ENCODE data around the gene WIPI1. TPM values are rescaled to one million over a fixed set of nuclear protein-coding genes. Genes with fewer than 3 reads are reported as not detected.
A peak's percentile ranks its signal among the peaks of the same experiment; 100 is the strongest.

The WIPI1 gene
- total RNA-seq, 2 donors from 2014 or later = 77.1 to 79.1 TPM

DNA sequence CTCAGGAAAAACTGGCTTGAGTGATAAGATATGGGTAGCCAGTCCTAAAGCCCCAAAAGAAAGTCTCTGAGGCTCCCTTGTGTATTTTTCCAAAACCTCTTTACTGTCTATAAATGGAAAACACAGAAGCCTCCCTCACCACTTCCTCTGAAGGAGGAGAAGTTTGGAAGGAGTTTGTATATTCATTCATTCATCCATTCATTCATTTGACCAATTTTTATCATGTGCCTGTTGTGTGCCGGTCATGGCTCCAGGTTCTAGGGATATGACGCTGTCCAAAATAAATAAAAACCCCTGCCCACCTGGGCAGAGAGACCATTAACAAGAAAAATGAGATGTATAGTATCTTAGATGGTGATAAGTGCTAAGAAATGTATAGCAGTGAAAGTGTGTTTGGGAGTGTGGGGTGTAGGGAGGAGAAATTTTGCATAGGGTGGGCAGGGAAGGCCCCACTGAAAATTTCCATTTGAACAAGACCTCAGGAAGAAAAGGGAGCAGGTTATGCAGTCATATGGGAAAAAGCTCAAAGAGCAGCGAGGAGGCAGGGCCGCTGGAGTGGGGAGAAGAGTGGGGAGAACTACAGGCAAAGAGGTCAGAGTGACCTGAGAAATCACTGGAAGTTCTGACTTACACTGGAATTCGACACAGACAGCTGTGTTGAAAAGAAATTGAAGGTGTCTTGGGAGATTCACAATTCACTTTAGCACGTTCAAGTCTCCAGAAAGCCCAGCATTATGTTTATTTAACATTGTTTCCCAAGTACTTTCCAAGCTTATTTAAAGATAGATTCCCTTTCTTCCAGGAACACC, 6.1 kb upstream of the WIPI1 start:
- no peak for DNase-seq
- TF ChIP-seq, protein P1, sequence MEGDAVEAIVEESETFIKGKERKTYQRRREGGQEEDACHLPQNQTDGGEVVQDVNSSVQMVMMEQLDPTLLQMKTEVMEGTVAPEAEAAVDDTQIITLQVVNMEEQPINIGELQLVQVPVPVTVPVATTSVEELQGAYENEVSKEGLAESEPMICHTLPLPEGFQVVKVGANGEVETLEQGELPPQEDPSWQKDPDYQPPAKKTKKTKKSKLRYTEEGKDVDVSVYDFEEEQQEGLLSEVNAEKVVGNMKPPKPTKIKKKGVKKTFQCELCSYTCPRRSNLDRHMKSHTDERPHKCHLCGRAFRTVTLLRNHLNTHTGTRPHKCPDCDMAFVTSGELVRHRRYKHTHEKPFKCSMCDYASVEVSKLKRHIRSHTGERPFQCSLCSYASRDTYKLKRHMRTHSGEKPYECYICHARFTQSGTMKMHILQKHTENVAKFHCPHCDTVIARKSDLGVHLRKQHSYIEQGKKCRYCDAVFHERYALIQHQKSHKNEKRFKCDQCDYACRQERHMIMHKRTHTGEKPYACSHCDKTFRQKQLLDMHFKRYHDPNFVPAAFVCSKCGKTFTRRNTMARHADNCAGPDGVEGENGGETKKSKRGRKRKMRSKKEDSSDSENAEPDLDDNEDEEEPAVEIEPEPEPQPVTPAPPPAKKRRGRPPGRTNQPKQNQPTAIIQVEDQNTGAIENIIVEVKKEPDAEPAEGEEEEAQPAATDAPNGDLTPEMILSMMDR (IDR thresholded peaks at IDR 0.05) = no peak
- intact Hi-C loops (cut with DNase I) = loop anchor here (5.0 to 10.0 kb wide), 3 partner anchors 201 to 291 kb away; no protein-coding TSS in a partner anchor
- Histone ChIP-seq H3K27me3 (no peaks in the 10 kb centered on the region), H3K36me3 (no peaks in the 10 kb centered on the region), H3K9me3 (no peaks in the 10 kb centered on the region), H3K27ac (no peak overlapping the region), H3K9ac (ENCODE audit: low read depth in 2 of 2, low read length in 2 of 2) (no peak overlapping the region), H3K4me3 (no peak overlapping the region), H3K4me1 (no peaks in the 10 kb centered on the region)

DNA sequence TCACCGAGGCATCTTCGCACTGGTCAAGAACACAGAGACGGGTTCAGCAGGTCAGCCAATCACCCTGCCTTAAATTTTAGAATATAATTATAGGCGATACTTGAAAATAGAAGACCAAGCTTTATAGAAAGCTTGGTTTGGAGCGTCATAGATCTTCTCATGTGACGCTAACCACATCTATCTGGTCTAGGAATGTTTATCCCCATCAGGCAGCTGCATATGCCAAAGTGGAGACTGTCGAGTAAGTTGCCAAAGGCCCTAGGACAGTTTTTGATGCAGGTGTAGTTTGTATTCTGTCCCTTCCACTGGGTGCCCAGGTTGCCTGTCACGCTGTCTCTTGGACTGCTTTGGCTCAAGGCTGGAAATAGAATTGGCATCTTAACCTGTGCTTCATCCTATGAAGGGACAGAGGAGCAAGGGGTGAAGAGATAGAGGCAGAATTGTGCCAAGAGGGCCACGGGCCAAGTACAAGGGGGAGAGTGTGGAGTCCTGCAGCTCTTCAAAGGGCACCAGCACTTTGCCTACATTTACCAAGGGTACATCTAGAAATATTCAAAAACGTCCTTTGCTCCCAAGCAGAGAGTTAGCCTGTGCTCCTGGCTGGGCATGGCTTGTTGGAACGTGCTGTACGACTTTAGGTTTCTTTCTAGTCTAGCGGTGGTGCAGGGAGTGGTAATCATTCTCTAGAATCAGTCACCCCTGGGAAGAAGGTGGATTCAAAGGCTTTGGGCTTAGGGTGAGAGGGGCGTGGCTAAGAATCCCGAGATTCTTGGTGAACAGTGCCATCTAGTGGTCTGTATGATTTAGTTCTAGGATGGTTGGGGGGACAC, 5.3 kb upstream of the WIPI1 start:
- peak; percentile 80 for DNase-seq
- TF ChIP-seq, protein P1 (IDR thresholded peaks at IDR 0.05) = peak; percentile 50
- Histone ChIP-seq H3K9me3 (no peaks in the 10 kb centered on the region), H3K36me3 (no peaks in the 10 kb centered on the region), H3K9ac (ENCODE audit: low read depth in 2 of 2, low read length in 2 of 2) (peak overlapping the region in 1 of 2 donors; percentile 34), H3K4me1 (no peaks in the 10 kb centered on the region), H3K27me3 (no peaks in the 10 kb centered on the region), H3K4me3 (no peak overlapping the region), H3K27ac (no peak overlapping the region)
- intact Hi-C loops (cut with DNase I) = loop anchor here (5.0 to 10.0 kb wide), 3 partner anchors 200 to 292 kb away; no protein-coding TSS in a partner anchor

DNA sequence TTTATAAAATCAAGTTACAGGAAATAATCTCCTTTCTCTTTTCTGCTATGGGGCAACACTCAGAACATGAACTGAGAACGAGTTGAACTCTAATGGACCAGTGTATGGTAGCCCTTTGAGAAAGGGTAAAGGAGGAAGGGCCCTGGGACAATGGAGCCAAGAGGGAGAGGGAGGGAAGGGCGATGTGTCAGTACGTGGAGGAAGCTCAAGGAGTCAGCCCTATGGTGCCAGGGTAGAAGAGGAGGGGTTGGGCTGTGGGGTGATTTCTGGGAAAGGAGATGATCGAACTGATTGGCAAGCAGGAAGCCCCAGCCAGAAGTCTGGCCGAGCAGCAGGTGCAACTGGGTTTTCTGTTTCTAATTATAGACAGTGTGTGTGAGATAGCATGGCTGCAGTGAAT, 4.3 kb upstream of the WIPI1 start:
- intact Hi-C loops (cut with DNase I) = loop anchor here (5.0 to 10.0 kb wide), 3 partner anchors 199 to 293 kb away; no protein-coding TSS in a partner anchor
- no peaks in the 10 kb centered on the region for H3K36me3 ChIP-seq
- H3K27ac ChIP-seq = no peak overlapping the region
- H3K4me1 ChIP-seq = no peaks in the 10 kb centered on the region
- no peaks in the 10 kb centered on the region for H3K9me3 ChIP-seq
- H3K4me3 ChIP-seq = no peak overlapping the region
- no peak overlapping the region for H3K9ac ChIP-seq (ENCODE audit: low read depth in 2 of 2, low read length in 2 of 2)
- TF ChIP-seq, protein P1 (IDR thresholded peaks at IDR 0.05) = no peak
- DNase-seq = no peak
- no peaks in the 10 kb centered on the region for H3K27me3 ChIP-seq

DNA sequence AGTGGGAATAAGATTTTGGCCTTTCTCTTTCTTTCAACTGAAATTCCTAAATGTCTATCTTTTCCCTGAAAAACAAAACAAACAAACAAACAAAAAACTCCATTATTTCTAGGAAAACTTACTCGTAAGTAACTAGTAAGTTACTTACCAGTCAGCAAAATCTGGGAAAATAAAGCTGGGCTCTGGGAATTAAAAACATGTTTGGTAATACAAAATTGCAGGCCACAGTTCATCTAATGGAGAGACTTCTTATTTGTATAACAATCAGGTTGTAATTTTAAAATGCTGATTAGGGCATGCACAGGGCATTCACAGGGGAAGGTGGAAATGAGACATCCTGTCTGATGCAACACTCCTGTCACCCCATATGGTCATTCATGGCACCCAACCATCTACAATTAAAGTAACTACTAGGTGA, 3.8 kb upstream of the WIPI1 start:
- DNase-seq = no peak
- no peaks in the 10 kb centered on the region for H3K36me3 ChIP-seq
- intact Hi-C loops (cut with DNase I) = loop anchor here (5.0 to 10.0 kb wide), 3 partner anchors 199 to 294 kb away; no protein-coding TSS in a partner anchor
- no peak overlapping the region for H3K27ac ChIP-seq
- H3K4me1 ChIP-seq = peaks cover under 1% of the 10 kb centered on the region
- TF ChIP-seq, protein P1 (IDR thresholded peaks at IDR 0.05) = no peak
- no peaks in the 10 kb centered on the region for H3K9me3 ChIP-seq
- no peak overlapping the region for H3K4me3 ChIP-seq
- H3K27me3 ChIP-seq = no peaks in the 10 kb centered on the region
- no peak overlapping the region for H3K9ac ChIP-seq (ENCODE audit: low read depth in 2 of 2, low read length in 2 of 2)

DNA sequence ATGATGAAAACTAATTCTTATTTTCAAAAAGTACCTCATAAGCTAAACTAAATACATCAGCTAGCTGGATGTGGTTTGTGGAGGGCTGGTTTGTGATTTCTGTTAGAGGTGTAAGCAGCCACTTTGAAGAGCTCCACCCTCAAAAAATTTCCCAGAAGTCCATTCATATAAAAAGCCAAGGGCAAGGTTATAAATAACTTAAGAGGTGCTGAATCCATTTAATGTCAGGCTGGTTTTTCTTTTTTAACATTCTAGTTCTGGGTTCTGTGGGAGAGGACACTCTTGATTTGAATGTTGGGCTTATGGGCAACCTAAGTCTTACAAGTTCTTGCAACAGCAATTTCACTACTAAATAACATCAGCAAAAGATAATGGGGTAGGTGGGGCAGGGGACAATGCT, 3.4 kb upstream of the WIPI1 start:
- DNase-seq = no peak
- no peak overlapping the region for H3K27ac ChIP-seq
- intact Hi-C loops (cut with DNase I) = loop anchor here (5.0 to 10.0 kb wide), 3 partner anchors 198 to 294 kb away; no protein-coding TSS in a partner anchor
- H3K4me1 ChIP-seq = peaks cover 5% of the 10 kb centered on the region
- H3K9ac ChIP-seq (ENCODE audit: low read depth in 2 of 2, low read length in 2 of 2) = no peak overlapping the region
- H3K36me3 ChIP-seq = no peaks in the 10 kb centered on the region
- H3K9me3 ChIP-seq = no peaks in the 10 kb centered on the region
- no peaks in the 10 kb centered on the region for H3K27me3 ChIP-seq
- TF ChIP-seq, protein P1 (IDR thresholded peaks at IDR 0.05) = no peak
- H3K4me3 ChIP-seq = no peak overlapping the region

Data from colonic mucosa (tissue), 4 donors.